BE2C (cell line): ENCODE results near the gene DAW1.

ENCODE experiments used
- DNase-seq: peaks from one replicate; pipeline ENCODE4 v3.0.0-alpha.2; 2020
- H3K27me3 ChIP-seq: fragments of 250-450 bp; sonication (Bioruptor Pico); 2 replicates; pipeline ENCODE4 v1.5.1; 2020; ENCODE audit warnings: mild to moderate bottlenecking
- H3K36me3 ChIP-seq: fragments of 250-450 bp; sonication (Bioruptor Pico); 2 replicates; pipeline ENCODE4 v1.5.1; 2020; ENCODE audit warnings: mild to moderate bottlenecking
- H3K4me1 ChIP-seq: fragments of 250-450 bp; sonication (Bioruptor Pico); 2 replicates; pipeline ENCODE4 v1.5.1; 2020
- H3K4me3 ChIP-seq: 2 replicates; pipeline ENCODE4 v1.5.1; 2011; ENCODE audit warnings: low read depth, low read length
- H3K9me3 ChIP-seq: fragments of 250-450 bp; sonication (Bioruptor Pico); 2 replicates; pipeline ENCODE4 v1.5.1; 2020
- CTCF ChIP-seq: IDR thresholded peaks from 2 replicates; pipeline ENCODE4 v1.5.1; 2012; ENCODE audit warnings: mild to moderate bottlenecking, low read depth, low read length

The DAW1 gene

DNA sequence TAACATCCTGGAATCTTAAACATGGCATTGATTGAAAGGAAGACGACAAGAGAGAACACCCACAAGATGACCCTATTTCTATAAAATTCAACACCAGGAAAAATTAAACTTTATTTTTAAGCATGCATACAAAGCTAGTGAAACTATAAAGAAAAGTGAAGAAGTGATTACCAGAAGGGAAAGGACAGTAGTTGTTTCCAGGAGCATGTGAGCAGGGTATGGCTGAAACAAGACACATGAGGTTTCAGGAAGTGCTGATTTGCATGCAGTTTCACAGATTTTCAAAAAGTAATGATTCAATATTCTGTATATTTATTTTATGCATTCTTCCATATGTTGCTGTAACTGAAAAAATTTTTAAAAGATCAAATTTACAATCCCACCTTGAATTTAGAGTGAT lies 24.6 kb upstream of the DAW1 start:
- DNase-seq: no peak
- Histone ChIP-seq H3K27me3 (no peaks in the 10 kb centered on the region), H3K9me3 (no peaks in the 10 kb centered on the region), H3K36me3 (no peaks in the 10 kb centered on the region), H3K4me1 (no peaks in the 10 kb centered on the region), H3K4me3 (no peak overlapping the region)
- TF ChIP-seq CTCF: no peak

DNA sequence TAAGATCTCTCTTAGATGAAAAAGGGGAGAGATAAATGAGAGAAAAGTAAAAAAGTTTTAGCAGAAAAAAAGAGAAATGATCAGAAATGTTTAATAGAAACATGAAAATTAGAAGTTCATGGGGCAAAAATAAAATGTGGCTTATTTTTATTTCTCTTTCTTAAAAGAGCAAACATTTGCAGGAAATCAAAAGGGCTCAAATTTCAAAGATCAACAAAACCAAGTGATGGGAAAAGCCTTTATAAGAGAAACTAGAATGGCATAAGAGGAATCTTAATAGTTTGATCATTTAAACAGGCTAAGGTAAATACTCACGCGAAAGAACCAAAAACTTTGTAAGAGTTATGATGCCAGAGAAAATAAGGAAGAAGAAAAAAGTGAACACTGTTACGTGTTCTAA lies 23.3 kb upstream of the DAW1 start:
- Histone ChIP-seq H3K4me1 (no peaks in the 10 kb centered on the region), H3K36me3 (no peaks in the 10 kb centered on the region), H3K4me3 (no peak overlapping the region), H3K27me3 (no peaks in the 10 kb centered on the region), H3K9me3 (no peaks in the 10 kb centered on the region)
- no peak for DNase-seq
- no peak for TF ChIP-seq CTCF

DNA sequence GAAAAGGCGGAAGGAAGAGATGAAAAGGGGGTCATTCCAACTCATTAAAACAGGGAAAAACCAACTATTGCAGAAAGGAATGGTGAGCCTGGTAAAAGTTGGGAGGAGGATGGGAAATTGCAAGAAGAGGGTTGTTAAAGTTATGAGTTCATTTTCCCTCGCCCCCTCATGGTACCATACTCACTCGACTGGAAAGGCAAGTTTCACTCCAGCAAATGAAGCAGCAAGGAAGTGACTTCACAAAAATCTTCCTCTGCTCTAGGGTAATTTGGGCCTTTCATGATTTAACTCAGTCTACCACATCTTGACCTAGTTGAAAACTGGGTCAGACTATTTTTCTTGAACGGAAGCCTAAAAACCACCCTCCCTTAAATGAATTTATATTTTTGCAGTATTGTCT lies 22.8 kb upstream of the DAW1 start:
- Histone ChIP-seq H3K4me3 (no peak overlapping the region), H3K36me3 (no peaks in the 10 kb centered on the region), H3K9me3 (no peaks in the 10 kb centered on the region), H3K4me1 (no peaks in the 10 kb centered on the region), H3K27me3 (no peaks in the 10 kb centered on the region)
- TF ChIP-seq CTCF: no peak
- no peak for DNase-seq

DNA sequence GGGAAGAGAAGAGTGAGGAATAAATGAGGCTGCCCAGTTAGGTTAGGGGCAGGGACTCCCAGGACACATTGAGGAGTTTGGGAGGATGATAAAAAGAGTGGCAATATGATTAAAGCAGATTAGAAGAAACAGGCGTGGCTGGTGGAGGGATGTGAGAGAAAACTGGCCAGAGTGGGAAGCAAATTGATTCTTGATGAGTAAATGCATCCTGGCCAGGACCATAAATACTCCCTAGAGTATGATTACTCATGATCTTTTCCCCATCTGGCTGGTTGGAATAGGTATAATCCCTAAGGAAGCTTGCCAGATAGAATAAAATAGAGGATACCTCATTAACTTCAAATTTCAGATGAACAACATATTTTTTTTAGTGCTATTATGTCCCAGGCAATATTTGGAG lies 21.5 kb upstream of the DAW1 start:
- no peaks in the 10 kb centered on the region for H3K4me1 ChIP-seq
- no peak for DNase-seq
- H3K4me3 ChIP-seq: no peak overlapping the region
- no peak for TF ChIP-seq CTCF
- no peaks in the 10 kb centered on the region for H3K36me3 ChIP-seq
- no peaks in the 10 kb centered on the region for H3K9me3 ChIP-seq
- H3K27me3 ChIP-seq: no peaks in the 10 kb centered on the region

- H3K4me3 ChIP-seq: no peak overlapping the region
- H3K27me3 ChIP-seq: 0 out of 2 replicates have a peak, but pooled peaks cover 2% of the 10 kb centered on the region
- no peak for TF ChIP-seq CTCF
- no peak for DNase-seq
- H3K4me1 ChIP-seq: no peaks in the 10 kb centered on the region
- H3K9me3 ChIP-seq: no peaks in the 10 kb centered on the region
- no peaks in the 10 kb centered on the region for H3K36me3 ChIP-seq
These were observed 18.2 kb upstream of the DAW1 start for GRCh38 chr2:227853204-227853629.

DNA sequence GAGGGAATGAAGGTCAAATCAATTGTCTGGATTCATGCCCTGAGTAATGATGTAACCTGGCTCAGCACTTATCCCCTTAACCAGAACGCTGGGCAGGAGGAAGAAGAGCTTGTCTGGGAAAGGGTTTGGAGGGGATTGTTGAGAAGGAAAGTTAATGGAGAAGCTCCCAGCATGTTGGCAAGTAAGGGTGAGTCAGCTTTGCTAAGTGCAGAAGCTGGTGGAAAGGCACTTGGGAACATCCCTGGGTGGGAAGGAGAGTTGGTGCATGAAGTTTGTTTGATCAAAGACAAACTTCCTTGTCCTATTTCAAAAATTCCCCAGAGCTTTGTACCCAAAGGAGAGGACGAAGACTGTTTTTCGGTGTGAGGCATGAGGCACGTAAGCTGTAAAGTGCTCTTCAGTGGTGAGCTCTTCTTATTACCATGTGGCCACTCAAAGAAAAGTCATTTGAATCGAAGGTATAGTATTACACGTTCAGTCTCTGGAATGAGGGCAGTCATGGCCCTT lies 17.6 kb upstream of the DAW1 start:
- Histone ChIP-seq H3K4me3 (no peak overlapping the region), H3K4me1 (no peaks in the 10 kb centered on the region), H3K36me3 (no peaks in the 10 kb centered on the region), H3K9me3 (no peaks in the 10 kb centered on the region), H3K27me3 (0 out of 2 replicates have a peak, but pooled peaks cover 2% of the 10 kb centered on the region)
- DNase-seq: no peak
- TF ChIP-seq CTCF: no peak
